Mammary epithelial cell (primary cell): Measurements from ENCODE around the gene TOMM34.

Source experiments
- EZH2 ChIP-seq: IDR thresholded peaks from 2 replicates; pipeline ENCODE4 v1.6.1; 2012; ENCODE audit warnings: low read length, inconsistent platforms, borderline replicate concordance
- TF ChIP-seq, protein P1 (sequence below), 2 donors: IDR thresholded peaks in 1 of 2; conservative IDR thresholded peaks in 1 of 2; 2 replicates each; pipeline ENCODE4 v1.5.1; 2011 to 2012; ENCODE audit warnings: inconsistent platforms in 2 of 2, low read length in 2 of 2, mild to moderate bottlenecking in 2 of 2, control low read depth in 1 of 2, low read depth in 1 of 2; ENCODE audit not compliant: insufficient read depth in 1 of 2; ENCODE audit errors: extremely low read depth in 1 of 2

DNA sequence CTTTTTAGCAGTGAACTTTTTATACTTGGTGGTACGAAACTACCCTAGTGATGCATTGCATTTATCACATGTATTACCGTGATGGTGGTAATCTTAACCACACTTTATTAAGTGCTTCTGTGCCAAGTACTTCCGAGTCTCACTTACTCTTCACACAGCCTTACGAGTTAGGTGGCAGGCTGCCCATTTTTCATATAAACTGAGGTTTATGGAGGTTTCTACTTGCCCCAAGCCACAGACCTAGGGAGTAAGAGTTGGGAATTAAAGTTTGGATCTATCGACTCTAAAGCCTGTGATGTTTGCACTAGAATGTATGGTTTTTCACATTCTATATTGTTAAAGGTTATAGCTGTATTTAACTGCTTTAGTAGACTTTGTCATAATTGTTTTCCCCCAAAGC is 55.8 kb downstream of the TOMM34 start:
- TF ChIP-seq, protein P1, sequence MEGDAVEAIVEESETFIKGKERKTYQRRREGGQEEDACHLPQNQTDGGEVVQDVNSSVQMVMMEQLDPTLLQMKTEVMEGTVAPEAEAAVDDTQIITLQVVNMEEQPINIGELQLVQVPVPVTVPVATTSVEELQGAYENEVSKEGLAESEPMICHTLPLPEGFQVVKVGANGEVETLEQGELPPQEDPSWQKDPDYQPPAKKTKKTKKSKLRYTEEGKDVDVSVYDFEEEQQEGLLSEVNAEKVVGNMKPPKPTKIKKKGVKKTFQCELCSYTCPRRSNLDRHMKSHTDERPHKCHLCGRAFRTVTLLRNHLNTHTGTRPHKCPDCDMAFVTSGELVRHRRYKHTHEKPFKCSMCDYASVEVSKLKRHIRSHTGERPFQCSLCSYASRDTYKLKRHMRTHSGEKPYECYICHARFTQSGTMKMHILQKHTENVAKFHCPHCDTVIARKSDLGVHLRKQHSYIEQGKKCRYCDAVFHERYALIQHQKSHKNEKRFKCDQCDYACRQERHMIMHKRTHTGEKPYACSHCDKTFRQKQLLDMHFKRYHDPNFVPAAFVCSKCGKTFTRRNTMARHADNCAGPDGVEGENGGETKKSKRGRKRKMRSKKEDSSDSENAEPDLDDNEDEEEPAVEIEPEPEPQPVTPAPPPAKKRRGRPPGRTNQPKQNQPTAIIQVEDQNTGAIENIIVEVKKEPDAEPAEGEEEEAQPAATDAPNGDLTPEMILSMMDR (conservative IDR thresholded peaks at IDR 0.05 in 1 of 2, IDR thresholded peaks at IDR 0.05 in 1 of 2; ENCODE audit: extremely low read depth in 1 of 2, insufficient read depth in 1 of 2, low read depth in 1 of 2, low read length in 2 of 2), result no peak
- TF ChIP-seq EZH2, result no peak
